HG02610 (cell line): ENCODE results near the gene SLC6A4.
"Not testable (repeated sequence)": the region's sequence is repeated elsewhere in the genome, so short reads cannot be mapped to it uniquely, and the experiment has no call there.

Experiments
- ATAC-seq: cut with Tn5 transposase; IDR thresholded peaks from one replicate; pipeline ENCODE4 v1.9.1; 2021; ENCODE audit warnings: mild to moderate bottlenecking, moderate library complexity; ENCODE audit not compliant: unreplicated experiment

SLC6A4 gene

GRCh38 chr17:30186761-30187160 is 48.7 kb downstream of the SLC6A4 start:
- ATAC-seq, result no peak

DNA sequence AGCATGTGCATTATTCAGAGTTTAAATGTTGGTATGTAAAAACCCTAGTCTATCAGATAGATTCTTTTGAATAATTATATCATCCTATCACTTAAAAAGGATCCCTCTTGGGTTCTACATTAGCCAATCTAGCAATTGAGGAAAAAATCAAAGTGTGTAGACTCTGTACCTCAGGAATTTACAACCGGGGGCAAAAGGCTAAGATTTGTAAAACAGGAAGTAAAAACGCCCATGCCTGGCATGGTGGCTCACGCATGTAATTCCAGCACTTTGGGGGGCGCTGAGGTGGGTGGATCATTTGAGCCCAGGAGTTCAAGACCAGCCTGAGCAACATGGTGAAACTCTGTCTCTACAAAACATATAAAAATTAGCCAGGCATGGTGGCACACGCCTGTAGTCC is 58.6 kb downstream of the SLC6A4 start:
- no peak for ATAC-seq

GRCh38 chr17:30174556-30174955 is 60.9 kb downstream of the SLC6A4 start:
- no peak for ATAC-seq

DNA sequence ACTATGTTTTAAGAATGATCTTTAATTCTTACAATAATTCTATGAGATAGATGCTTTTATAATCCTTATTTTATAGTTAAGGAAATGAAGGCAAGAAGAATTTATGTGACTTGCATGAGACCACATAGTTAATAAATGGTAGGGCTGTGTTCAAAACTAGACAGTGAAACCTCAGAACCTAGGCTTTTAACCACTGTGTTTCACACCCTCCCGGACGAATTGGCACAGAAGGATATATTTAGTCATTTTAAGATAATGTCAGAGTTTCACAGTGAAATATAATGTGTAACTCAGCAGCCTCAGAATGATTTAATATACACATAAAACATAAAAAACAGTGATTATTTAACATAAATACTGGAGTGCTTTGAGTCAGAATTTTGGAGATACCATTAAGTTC is 61.8 kb downstream of the SLC6A4 start:
- peak; percentile 90 for ATAC-seq

DNA sequence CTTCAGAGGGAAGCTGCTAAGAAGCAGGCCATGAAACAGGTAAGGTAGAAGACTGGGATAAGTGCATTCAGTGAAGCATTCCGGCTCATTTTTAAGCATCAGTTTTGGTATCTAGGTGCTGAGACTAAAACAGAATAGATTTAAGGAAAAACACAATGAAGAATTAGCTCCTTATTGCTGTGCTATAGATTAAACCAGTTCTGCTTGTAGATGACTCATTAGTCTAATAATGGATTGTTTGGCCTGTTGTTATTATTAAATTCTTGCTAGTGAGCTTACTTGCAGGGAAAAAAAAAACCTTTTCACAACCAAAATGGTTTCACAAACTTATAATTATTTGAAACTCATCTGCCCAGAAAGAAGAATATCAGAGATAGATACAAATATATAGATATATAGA is 62.9 kb downstream of the SLC6A4 start:
- no peak for ATAC-seq

GRCh38 chr17:30170415-30170987 is 65.0 kb downstream of the SLC6A4 start:
- ATAC-seq, result no peak

- no peak for ATAC-seq
These were observed 69.5 kb downstream of the SLC6A4 start for GRCh38 chr17:30165960-30166359.

DNA sequence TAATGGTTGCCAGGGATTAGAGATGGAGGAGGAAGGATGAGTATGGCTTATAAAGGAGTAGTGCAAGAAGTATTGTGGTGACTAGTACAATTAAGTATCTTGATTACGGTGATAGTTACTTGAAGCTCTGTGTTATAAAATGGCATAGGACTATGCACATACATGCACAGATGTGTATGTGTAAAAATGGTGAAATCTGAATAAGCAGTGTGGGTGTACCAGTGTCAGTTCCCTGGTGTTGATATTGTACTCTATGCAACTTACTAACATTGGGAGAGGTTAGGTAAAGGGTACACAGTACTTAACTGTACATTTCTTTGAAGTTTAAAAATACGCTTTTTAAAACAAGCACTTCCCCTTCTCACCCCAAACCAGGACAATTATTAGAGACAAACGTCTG is 70.3 kb downstream of the SLC6A4 start:
- ATAC-seq, result no peak

DNA sequence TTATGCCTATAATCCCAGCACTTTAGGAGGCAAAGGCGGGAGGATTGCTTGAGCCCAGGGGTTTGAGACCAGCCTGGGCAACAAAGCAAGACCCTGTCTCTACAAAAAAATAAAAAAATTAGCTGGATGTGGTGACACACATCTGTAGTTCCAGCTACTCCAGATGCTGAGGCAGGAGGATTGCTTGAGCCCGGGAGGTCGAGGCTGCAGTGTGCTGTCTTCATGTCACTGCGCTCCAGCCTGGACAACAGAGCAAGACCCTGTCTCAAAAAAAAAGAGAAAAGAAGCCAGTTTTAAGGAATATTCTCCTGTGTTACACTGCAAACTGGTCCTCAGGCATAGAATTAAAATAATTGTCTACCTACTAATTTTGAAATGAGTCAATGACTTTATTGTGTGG is 71.0 kb downstream of the SLC6A4 start:
- ATAC-seq, result no peak

GRCh38 chr17:30161601-30162000 is 73.9 kb downstream of the SLC6A4 start:
- ATAC-seq, result no peak

DNA sequence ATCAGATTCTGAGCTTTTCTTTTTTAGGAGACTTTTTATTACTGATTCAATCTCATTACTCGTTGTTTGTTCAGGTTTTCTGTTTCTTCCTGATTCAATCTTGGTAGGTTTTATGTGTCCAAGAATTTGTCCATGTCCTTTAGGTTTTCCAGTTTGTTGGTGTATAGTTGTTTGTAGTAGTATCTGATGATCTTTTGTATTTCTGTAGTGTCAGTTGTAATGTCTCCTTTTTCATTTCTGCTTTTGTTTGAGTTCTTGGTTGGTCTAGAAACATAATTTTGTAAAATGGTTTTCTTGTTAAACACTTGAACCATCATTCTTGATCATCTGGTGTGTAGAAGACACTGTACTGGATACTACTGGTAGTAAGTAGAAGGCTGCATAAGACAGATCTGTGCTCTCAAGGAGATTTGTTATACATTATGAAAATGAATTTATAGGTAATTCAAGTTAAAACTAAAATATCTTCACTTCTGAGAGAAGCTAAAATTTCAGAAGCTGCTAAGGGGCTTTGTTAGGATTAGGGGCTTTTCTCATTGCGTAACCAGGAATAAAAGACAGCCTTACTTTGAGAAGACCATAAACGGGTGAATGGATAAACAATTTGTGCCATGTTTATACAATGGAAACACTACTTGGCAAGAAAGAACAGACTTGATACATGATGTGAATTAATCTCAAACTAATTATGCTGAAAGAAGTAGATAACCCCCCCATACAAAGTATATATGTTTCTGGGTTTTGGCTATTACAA is 74.9 kb downstream of the SLC6A4 start:
- ATAC-seq, result no peak

- no peak for ATAC-seq
These were observed 76.4 kb downstream of the SLC6A4 start for GRCh38 chr17:30158896-30159625.

- no peak for ATAC-seq
These were observed 80.1 kb downstream of the SLC6A4 start for GRCh38 chr17:30155389-30155788.

GRCh38 chr17:30153463-30153862 is 82.0 kb downstream of the SLC6A4 start:
- no peak for ATAC-seq

- no peak for ATAC-seq
These were observed 84.0 kb downstream of the SLC6A4 start for GRCh38 chr17:30151471-30151870.

- ATAC-seq, result no peak
These were observed 87.1 kb downstream of the SLC6A4 start for GRCh38 chr17:30148376-30148775.

GRCh38 chr17:30147860-30148259 is 87.6 kb downstream of the SLC6A4 start:
- not testable (repeated sequence) for ATAC-seq
